CD14-positive monocyte (primary cell): ENCODE data around the gene CARD11. TPM values are rescaled to one million over a fixed set of nuclear protein-coding genes. Genes with fewer than 3 reads are reported as not detected.

Experiments used
- DNase-seq, 3 donors: peaks; one replicate each; pipeline ENCODE4 v3.0.0-alpha.2; 2011 to 2022
- H2AFZ ChIP-seq: 2 replicates; pipeline ENCODE4 v1.6.0; 2012; ENCODE audit warnings: mild to moderate bottlenecking, low read depth, low read length, inconsistent platforms; ENCODE audit not compliant: insufficient read depth, poor library complexity, severe bottlenecking
- H3K27ac ChIP-seq, 2 donors: 1 replicate in 1 of 2; 2 replicates in 1 of 2; pipeline ENCODE4 v1.5.1; 2012 to 2013; ENCODE audit warnings: low read length in 2 of 2, control low read depth in 1 of 2, inconsistent platforms in 1 of 2, low read depth in 1 of 2, mild to moderate bottlenecking in 1 of 2
- H3K27me3 ChIP-seq, 2 donors: one replicate each; pipeline versions ENCODE4 v1.6.0 to v1.6.1; 2011 to 2013; ENCODE audit warnings: low read length in 2 of 2; ENCODE audit not compliant: control insufficient read depth in 2 of 2, insufficient read depth in 2 of 2
- H3K36me3 ChIP-seq, 2 donors: replicated peaks in 1 of 2; 1 replicate in 1 of 2; 2 replicates in 1 of 2; pipeline versions ENCODE4 v1.5.1 to v1.6.1; 2012 to 2013; ENCODE audit warnings: low read length in 2 of 2, control low read depth in 1 of 2, inconsistent platforms in 1 of 2, mild to moderate bottlenecking in 1 of 2; ENCODE audit not compliant: insufficient read depth in 2 of 2, control insufficient read depth in 1 of 2
- H3K4me1 ChIP-seq, 2 donors: 1 replicate in 1 of 2; 2 replicates in 1 of 2; pipeline versions ENCODE4 v1.5.1 to v1.6.1; 2012 to 2013; ENCODE audit warnings: low read length in 2 of 2, control low read depth in 1 of 2, inconsistent platforms in 1 of 2, mild to moderate bottlenecking in 1 of 2, moderate library complexity in 1 of 2; ENCODE audit not compliant: insufficient read depth in 2 of 2, control insufficient read depth in 1 of 2
- H3K4me2 ChIP-seq: replicated peaks from 2 replicates; pipeline ENCODE3; 2012; ENCODE audit warnings: low read length, moderate library complexity, mild to moderate bottlenecking; ENCODE audit not compliant: poor library complexity, severe bottlenecking; ENCODE audit errors: extremely low read depth
- H3K4me3 ChIP-seq, 3 experiments: fragments of 200-600 bp in 1 of 3; sonication (generic) in 1 of 3; replicated peaks in 1 of 3; 1 replicate in 2 of 3; 2 replicates in 1 of 3; pipeline ENCODE4 v1.5.1; 2011 to 2013; ENCODE audit warnings: low read length in 3 of 3, mild to moderate bottlenecking in 3 of 3, control low read depth in 2 of 3, low read depth in 2 of 3, inconsistent platforms in 1 of 3, moderate library complexity in 1 of 3
- H3K79me2 ChIP-seq: 2 replicates; pipeline ENCODE4 v1.6.0; 2012; ENCODE audit warnings: mild to moderate bottlenecking, control low read depth, inconsistent platforms, low read length, moderate library complexity; ENCODE audit not compliant: insufficient read depth
- H3K9ac ChIP-seq: 2 replicates; pipeline ENCODE4 v1.6.0; 2017; ENCODE audit warnings: low read length, mild to moderate bottlenecking; ENCODE audit not compliant: insufficient read depth, poor library complexity, severe bottlenecking
- H3K9me3 ChIP-seq, 2 donors: replicated peaks in 1 of 2; 1 replicate in 1 of 2; 2 replicates in 1 of 2; pipeline versions ENCODE4 v1.5.1 to v1.6.1; 2012 to 2013; ENCODE audit warnings: low read length in 2 of 2, control low read depth in 1 of 2; ENCODE audit not compliant: control insufficient read depth in 1 of 2, insufficient read depth in 1 of 2
- H4K20me1 ChIP-seq: 2 replicates; pipeline ENCODE4 v1.6.0; 2012; ENCODE audit warnings: mild to moderate bottlenecking, low read length, control low read depth, moderate library complexity; ENCODE audit not compliant: insufficient read depth
- H3K27ac Mint-ChIP-seq, 7 donors: one replicate each; pipeline ENCODE4 v1.8.0; 2020; ENCODE audit warnings: mild to moderate bottlenecking in 7 of 7, mixed read lengths in 7 of 7, moderate library complexity in 6 of 7, inconsistent platforms in 2 of 7
- H3K27me3 Mint-ChIP-seq, 3 donors: one replicate each; pipeline ENCODE4 v1.8.0; 2021 to 2022; ENCODE audit warnings: low read depth in 3 of 3, mild to moderate bottlenecking in 3 of 3, mixed read lengths in 3 of 3, moderate library complexity in 3 of 3, inconsistent platforms in 1 of 3
- H3K36me3 Mint-ChIP-seq, 2 donors: one replicate each; pipeline ENCODE4 v1.8.0; 2020; ENCODE audit warnings: mixed read lengths in 2 of 2, inconsistent platforms in 1 of 2, mild to moderate bottlenecking in 1 of 2
- H3K4me1 Mint-ChIP-seq: one replicate; pipeline ENCODE4 v1.8.0; 2020; ENCODE audit warnings: mild to moderate bottlenecking, mixed read lengths
- H3K4me3 Mint-ChIP-seq, 2 donors: one replicate each; pipeline ENCODE4 v1.8.0; 2020; ENCODE audit warnings: mild to moderate bottlenecking in 2 of 2, mixed read lengths in 2 of 2, moderate library complexity in 1 of 2
- H3K9me3 Mint-ChIP-seq, 7 donors: one replicate each; pipeline ENCODE4 v1.8.0; 2020 to 2022; ENCODE audit warnings: mixed read lengths in 7 of 7, mild to moderate bottlenecking in 6 of 7, moderate library complexity in 6 of 7, inconsistent platforms in 2 of 7
- CTCF ChIP-seq: fragments of 200-600 bp; IDR thresholded peaks from one replicate; pipeline ENCODE4 v1.8.0; 2022; ENCODE audit warnings: antibody characterized with exemption, mild to moderate bottlenecking
- WGBS: methylation state at CpG from one replicate; pipeline ENCODE4 v1.1.5; 2013; ENCODE audit warnings: missing lambda C conversion rate; ENCODE audit not compliant: insufficient coverage; 5-methylcytosine and 5-hydroxymethylcytosine counted together
- intact Hi-C, 2 donors: fragments of 100-400 bp; cut with micrococcal nuclease; formaldehyde crosslinking; loops; one replicate each; pipeline versions ENCODE4 v1.15.0 to v1.15.1; 2023
- polyA plus RNA-seq, 3 donors: library from polyadenylated mRNA; depleted of rRNA in 1 of 3; unstranded in 2 of 3; stranded (reverse) in 1 of 3; fragments of 300-500 nt in 2 of 3; fragments of >200 nt in 1 of 3; fragmentation: Illumina TruSeq in 2 of 3; gene quantifications; 1 replicate in 2 of 3; 2 replicates in 1 of 3; pipeline ENCODE4 v1.2.3, GENCODE V29; 2012 to 2021

The CARD11 gene
- polyA plus RNA-seq, 3 donors, result 0.04 to 0.17 TPM; not detected in 1

GRCh38 chr7:2913760-2914387, 129.8 kb downstream of the CARD11 start:
- Histone ChIP-seq H3K79me2 (no peaks in the 10 kb centered on the region), H3K4me3 (no peak overlapping the region), H3K36me3 (no peaks in the 10 kb centered on the region), H3K4me1 (no peaks in the 10 kb centered on the region), H3K27me3 (no peaks in the 10 kb centered on the region), H3K27ac (no peak overlapping the region), H2AFZ (no peak overlapping the region), H3K9me3 (no peaks in the 10 kb centered on the region), H4K20me1 (no peaks in the 10 kb centered on the region), H3K9ac (no peak overlapping the region), H3K4me2 (no peak overlapping the region)
- no peak for DNase-seq
- no peak for TF ChIP-seq CTCF
- Mint-ChIP-seq H3K27me3 (peaks cover 0 to 2% (median 0%) of the 10 kb centered on the region in 3 donors), H3K9me3 (peaks cover 0 to 2% (median 0%) of the 10 kb centered on the region in 7 donors), H3K36me3 (no peaks in the 10 kb centered on the region), H3K27ac (no peak overlapping the region), H3K4me3 (no peak overlapping the region), H3K4me1 (no peaks in the 10 kb centered on the region)
- WGBS, result 89% methylated on average over 24 of the region's 26 CpGs
- intact Hi-C loops, result no loop called here

GRCh38 chr7:2912684-2913439, 130.8 kb downstream of the CARD11 start:
- no peak overlapping the region for H3K27ac Mint-ChIP-seq
- H3K9me3 Mint-ChIP-seq, result peaks cover 0 to 1% (median 0%) of the 10 kb centered on the region in 7 donors

More at GRCh38 chr7:2912684-2913439, 130.8 kb downstream of the CARD11 start:
- H3K9ac ChIP-seq, result no peak overlapping the region
- H3K4me1 ChIP-seq, result no peaks in the 10 kb centered on the region
- WGBS, result 91% methylated on average over 16 of the region's 16 CpGs
- H2AFZ ChIP-seq, result no peak overlapping the region
- H3K4me3 ChIP-seq, result no peak overlapping the region
- no peaks in the 10 kb centered on the region for H3K9me3 ChIP-seq
- no peaks in the 10 kb centered on the region for H3K27me3 ChIP-seq
- Mint-ChIP-seq H3K36me3 (no peaks in the 10 kb centered on the region), H3K4me1 (no peaks in the 10 kb centered on the region), H3K4me3 (no peak overlapping the region), H3K27me3 (peaks cover 0 to 2% (median 0%) of the 10 kb centered on the region in 3 donors)
- no peaks in the 10 kb centered on the region for H3K79me2 ChIP-seq
- no peak for DNase-seq
- H3K4me2 ChIP-seq, result no peak overlapping the region
- H4K20me1 ChIP-seq, result no peaks in the 10 kb centered on the region
- TF ChIP-seq CTCF, result no peak
- intact Hi-C loops, result no loop called here
- no peak overlapping the region for H3K27ac ChIP-seq
- no peaks in the 10 kb centered on the region for H3K36me3 ChIP-seq
